Measurements from ENCODE around the gene MAST3. TPM values are rescaled to one million over a fixed set of nuclear protein-coding genes. Genes with fewer than 3 reads are reported as not detected.

MAST3 gene
- total and polyA plus RNA-seq, 2 donors (not counting 1 experiment from before 2014, with no cell fraction given): 43.5 to 85.5 TPM

DNA sequence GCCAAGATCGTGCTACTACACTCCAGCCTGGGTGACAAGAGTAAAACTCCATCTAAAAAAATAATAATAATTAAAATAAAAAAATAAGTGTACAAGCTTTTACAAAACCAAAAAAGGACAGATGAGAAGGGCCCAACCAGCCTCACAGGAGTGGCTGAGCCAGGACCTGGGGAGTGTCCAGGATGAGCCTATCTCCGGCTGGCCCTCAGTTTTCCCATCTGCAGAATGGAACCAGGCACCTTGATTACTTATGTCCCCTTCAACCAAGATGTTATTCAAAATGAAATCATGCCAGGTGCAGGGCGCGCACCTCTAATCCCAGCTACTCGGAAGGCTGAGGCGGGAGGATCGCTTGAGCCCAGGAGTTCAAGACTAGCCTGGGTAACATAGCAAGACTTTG lies 66.5 kb downstream of the MAST3 start:
- no peaks in the 10 kb centered on the region for H4K20me1 ChIP-seq (ENCODE audit: control insufficient read depth, insufficient read depth, low read length, poor library complexity, severe bottlenecking)
- H3K4me1 ChIP-seq (ENCODE audit: control insufficient read depth in 2 of 2, insufficient read depth in 2 of 2, low read length in 2 of 2): peaks cover 27 to 36% of the 10 kb centered on the region in 2 donors
- Mint-ChIP-seq H3K27me3 (no peaks in the 10 kb centered on the region), H3K4me1 (peaks cover 23% of the 10 kb centered on the region), H3K4me3 (no peak overlapping the region), H3K27ac (no peak overlapping the region), H3K9me3 (ENCODE audit: insufficient read depth) (no peaks in the 10 kb centered on the region)
- no peak overlapping the region for H3K27ac ChIP-seq (ENCODE audit: low read length in 2 of 2)
- no peaks in the 10 kb centered on the region for H3K27me3 ChIP-seq (replicated peaks in 1 of 4; ENCODE audit: control extremely low read depth in 1 of 4, control insufficient read depth in 3 of 4, insufficient read depth in 4 of 4, low read length in 3 of 4)
- no peak overlapping the region for H3K4me2 ChIP-seq (replicated peaks; ENCODE audit: low read depth, low read length, poor library complexity, severe bottlenecking)
- ChIA-PET CTCF (interaction anchor here (1.1 to 6.4 kb wide), 7 partner anchors 17 to 89 kb away, joined by 3 to 37 read pairs (median 4); partner anchors contain the start of gene MPV17L2), POLR2A (interaction anchor here (1.0 to 2.9 kb wide), 2 partner anchors 13 to 28 kb away, joined by 3 to 17 read pairs; no protein-coding TSS in a partner anchor)
- peaks cover 0 to 29% of the 10 kb centered on the region in 2 experiments for H3K36me3 ChIP-seq (replicated peaks in 1 of 2; ENCODE audit: control extremely low read depth in 1 of 2, control insufficient read depth in 1 of 2, extremely low read depth in 1 of 2, insufficient read depth in 2 of 2, low read length in 1 of 2)
- DNase-seq (no peak), ATAC-seq (ENCODE audit: low read depth) (no peak)
- peaks cover 0 to 5% (median 0%) of the 10 kb centered on the region in 3 donors for H3K9me3 ChIP-seq (ENCODE audit: control extremely low read depth in 1 of 3, control insufficient read depth in 2 of 3, insufficient read depth in 1 of 3, low read length in 2 of 3)
- H2AFZ ChIP-seq (ENCODE audit: insufficient read depth, low read depth, low read length, poor library complexity, severe bottlenecking): no peak overlapping the region
- WGBS (ENCODE audit: insufficient coverage): 100% methylated on average over 3 of the region's 7 CpGs
- no peak overlapping the region for H3K9ac ChIP-seq (ENCODE audit: low read length)
- intact Hi-C loops (cut with micrococcal nuclease): no loop called here
- no peak overlapping the region for H3K4me3 ChIP-seq (ENCODE audit: control extremely low read depth in 1 of 5, extremely low read depth in 1 of 5, insufficient read depth in 1 of 5, low read depth in 2 of 5, low read length in 4 of 5)
- H3K79me2 ChIP-seq (ENCODE audit: control insufficient read depth, insufficient read depth, low read length): peaks cover 8% of the 10 kb centered on the region
- TF ChIP-seq, protein P1, sequence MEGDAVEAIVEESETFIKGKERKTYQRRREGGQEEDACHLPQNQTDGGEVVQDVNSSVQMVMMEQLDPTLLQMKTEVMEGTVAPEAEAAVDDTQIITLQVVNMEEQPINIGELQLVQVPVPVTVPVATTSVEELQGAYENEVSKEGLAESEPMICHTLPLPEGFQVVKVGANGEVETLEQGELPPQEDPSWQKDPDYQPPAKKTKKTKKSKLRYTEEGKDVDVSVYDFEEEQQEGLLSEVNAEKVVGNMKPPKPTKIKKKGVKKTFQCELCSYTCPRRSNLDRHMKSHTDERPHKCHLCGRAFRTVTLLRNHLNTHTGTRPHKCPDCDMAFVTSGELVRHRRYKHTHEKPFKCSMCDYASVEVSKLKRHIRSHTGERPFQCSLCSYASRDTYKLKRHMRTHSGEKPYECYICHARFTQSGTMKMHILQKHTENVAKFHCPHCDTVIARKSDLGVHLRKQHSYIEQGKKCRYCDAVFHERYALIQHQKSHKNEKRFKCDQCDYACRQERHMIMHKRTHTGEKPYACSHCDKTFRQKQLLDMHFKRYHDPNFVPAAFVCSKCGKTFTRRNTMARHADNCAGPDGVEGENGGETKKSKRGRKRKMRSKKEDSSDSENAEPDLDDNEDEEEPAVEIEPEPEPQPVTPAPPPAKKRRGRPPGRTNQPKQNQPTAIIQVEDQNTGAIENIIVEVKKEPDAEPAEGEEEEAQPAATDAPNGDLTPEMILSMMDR (IDR thresholded peaks at IDR 0.05): no peak
- no peak for TF ChIP-seq EZH2 (IDR thresholded peaks at IDR 0.05; ENCODE audit: borderline replicate concordance, insufficient read depth, low read depth, low read length, poor library complexity, severe bottlenecking)

DNA sequence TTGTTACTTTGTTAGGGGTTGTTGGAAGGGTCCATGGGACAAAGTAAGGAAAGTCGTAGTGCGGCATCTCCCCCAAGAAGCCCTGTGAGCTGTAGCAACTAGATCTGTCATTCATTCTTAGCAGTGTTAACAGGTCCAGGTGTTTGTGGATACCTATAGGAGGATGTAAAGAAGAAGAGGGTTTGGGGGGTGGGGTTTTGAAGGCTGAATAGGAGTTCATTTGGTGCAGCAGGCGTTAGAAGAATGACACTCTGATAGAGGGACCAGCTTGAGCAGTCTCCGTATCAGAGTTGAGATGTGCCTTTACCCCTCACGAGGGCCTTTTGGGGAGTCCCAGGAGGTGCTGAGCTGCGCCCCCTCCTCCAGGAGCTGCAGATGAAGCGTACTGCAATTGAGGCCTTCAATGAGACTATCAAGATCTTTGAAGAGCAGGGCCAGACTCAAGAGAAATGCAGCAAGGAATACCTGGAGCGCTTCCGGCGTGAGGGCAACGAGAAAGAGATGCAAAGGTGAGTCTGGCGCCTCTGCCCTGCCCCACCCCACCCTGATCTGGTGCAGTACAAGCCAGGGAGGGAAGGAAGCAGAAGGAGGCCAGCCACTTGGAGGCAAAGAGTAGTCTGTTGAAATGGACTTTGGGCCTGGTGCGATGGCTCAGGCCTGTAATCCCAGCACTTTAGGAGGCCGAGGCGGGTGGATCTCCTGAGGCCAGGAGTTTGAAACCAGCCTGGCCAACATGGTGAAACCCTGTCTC lies 68.4 kb downstream of the MAST3 start:
- peaks cover 8% of the 10 kb centered on the region for H3K79me2 ChIP-seq (ENCODE audit: control insufficient read depth, insufficient read depth, low read length)
- Mint-ChIP-seq H3K27ac (no peak overlapping the region), H3K27me3 (no peaks in the 10 kb centered on the region), H3K4me1 (peaks cover 36% of the 10 kb centered on the region), H3K4me3 (no peak overlapping the region), H3K9me3 (ENCODE audit: insufficient read depth) (no peaks in the 10 kb centered on the region)
- intact Hi-C loops (cut with micrococcal nuclease): no loop called here
- peaks cover 34 to 46% of the 10 kb centered on the region in 2 donors for H3K4me1 ChIP-seq (ENCODE audit: control insufficient read depth in 2 of 2, insufficient read depth in 2 of 2, low read length in 2 of 2)
- ATAC-seq (ENCODE audit: low read depth) (no peak), DNase-seq (no peak)
- POLR2A ChIA-PET: interaction anchor here (0.9 kb wide), 1 partner anchor 17 kb away, joined by 5 read pairs; no protein-coding TSS in a partner anchor
- H3K4me3 ChIP-seq (ENCODE audit: control extremely low read depth in 1 of 5, extremely low read depth in 1 of 5, insufficient read depth in 1 of 5, low read depth in 2 of 5, low read length in 4 of 5): no peak overlapping the region
- CTCF ChIA-PET: interaction anchor here (0.6 to 6.4 kb wide), 9 partner anchors 18 to 203 kb away, joined by 3 to 37 read pairs (median 4); partner anchors contain the start of gene MPV17L2
- peaks cover 0 to 29% of the 10 kb centered on the region in 2 experiments for H3K36me3 ChIP-seq (replicated peaks in 1 of 2; ENCODE audit: control extremely low read depth in 1 of 2, control insufficient read depth in 1 of 2, extremely low read depth in 1 of 2, insufficient read depth in 2 of 2, low read length in 1 of 2)
- no peak overlapping the region for H3K27ac ChIP-seq (ENCODE audit: low read length in 2 of 2)
- TF ChIP-seq EZH2 (IDR thresholded peaks at IDR 0.05; ENCODE audit: borderline replicate concordance, insufficient read depth, low read depth, low read length, poor library complexity, severe bottlenecking): no peak
- TF ChIP-seq, protein P1 (IDR thresholded peaks at IDR 0.05): no peak
- peaks cover 0 to 14% (median 0%) of the 10 kb centered on the region in 3 donors for H3K9me3 ChIP-seq (ENCODE audit: control extremely low read depth in 1 of 3, control insufficient read depth in 2 of 3, insufficient read depth in 1 of 3, low read length in 2 of 3)
- WGBS (ENCODE audit: insufficient coverage): over 99% methylated on average over 11 of the region's 15 CpGs
- no peaks in the 10 kb centered on the region for H3K27me3 ChIP-seq (replicated peaks in 1 of 4; ENCODE audit: control extremely low read depth in 1 of 4, control insufficient read depth in 3 of 4, insufficient read depth in 4 of 4, low read length in 3 of 4)
- H2AFZ ChIP-seq (ENCODE audit: insufficient read depth, low read depth, low read length, poor library complexity, severe bottlenecking): no peak overlapping the region
- H4K20me1 ChIP-seq (ENCODE audit: control insufficient read depth, insufficient read depth, low read length, poor library complexity, severe bottlenecking): no peaks in the 10 kb centered on the region
- H3K4me2 ChIP-seq (replicated peaks; ENCODE audit: low read depth, low read length, poor library complexity, severe bottlenecking): no peak overlapping the region
- no peak overlapping the region for H3K9ac ChIP-seq (ENCODE audit: low read length)
